Endothelial cell of umbilical vein (primary cell): ENCODE results near the gene HRH2. TPM values are rescaled to one million over a fixed set of nuclear protein-coding genes. Genes with fewer than 3 reads are reported as not detected.

Source experiments
- BruUV-seq: library from RNA; stranded (reverse); fragments of 400-500 nt; replicated peaks from 2 replicates; lab custom pipeline; 2021; lab: Mats Ljungman, UMichigan
- CTCF ChIA-PET: fragments of 300-600, 350-600 bp; sonication (Branson Sonifier 250); formaldehyde crosslinking; loops from one replicate; lab custom pipeline; 2021; ENCODE audit warnings: antibody characterized with exemption, inconsistent platforms; lab: Charles Lee
- POLR2A ChIA-PET: fragments of 300-600, 350-600 bp; sonication (Branson Sonifier 250); formaldehyde crosslinking; loops from one replicate; lab custom pipeline; 2021; ENCODE audit warnings: antibody characterized with exemption, inconsistent platforms; lab: Charles Lee
- DNase-seq: peaks from one replicate; pipeline ENCODE4 v3.0.0-alpha.2; 2011; ENCODE audit warnings: low read depth, low spot score
- FAIRE-seq: peaks from 2 replicates; lab custom pipeline; 2011; peaks lifted over from hg19 to GRCh38; lab: Jason Lieb, UNC
- H2AFZ ChIP-seq: 2 replicates; pipeline ENCODE4 v1.6.0; 2012; ENCODE audit warnings: low read depth, low read length, control low read depth, inconsistent platforms
- H3K27ac ChIP-seq: 2 replicates; pipeline ENCODE4 v1.5.1; 2011; ENCODE audit warnings: low read depth, mild to moderate bottlenecking, control low read depth, low read length, moderate library complexity; ENCODE audit not compliant: insufficient read depth
- H3K27me3 ChIP-seq, 2 experiments: 2 replicates each; pipeline versions ENCODE4 v1.6.0 to v1.6.1; 2011; ENCODE audit warnings: low read length in 2 of 2, mixed read lengths in 1 of 2; ENCODE audit not compliant: control insufficient read depth in 2 of 2, insufficient read depth in 2 of 2
- H3K36me3 ChIP-seq, 2 experiments: 2 replicates in 1 of 2; 3 replicates in 1 of 2; pipeline ENCODE4 v1.5.1; 2011; ENCODE audit warnings: low read length in 2 of 2, mild to moderate bottlenecking in 1 of 2, moderate library complexity in 1 of 2; ENCODE audit not compliant: control insufficient read depth in 2 of 2, insufficient read depth in 2 of 2; ENCODE audit errors: extremely low read depth in 1 of 2
- H3K4me1 ChIP-seq: 3 replicates; pipeline ENCODE4 v1.5.1; 2011; ENCODE audit warnings: mild to moderate bottlenecking, low read length; ENCODE audit not compliant: control insufficient read depth, insufficient read depth; ENCODE audit errors: extremely low read depth
- H3K4me2 ChIP-seq: 2 replicates; pipeline ENCODE4 v1.6.1; 2011; ENCODE audit warnings: low read length, control low read depth, mixed read lengths; ENCODE audit not compliant: insufficient read depth
- H3K4me3 ChIP-seq, 3 experiments: fragments of 200-600 bp in 1 of 3; sonication (generic), shearing (Covaris generic) in 1 of 3; replicated peaks in 1 of 3; 2 replicates each; pipeline ENCODE4 v1.5.1; 2011 to 2016; ENCODE audit warnings: control low read depth in 3 of 3, low read length in 3 of 3, mild to moderate bottlenecking in 2 of 3, inconsistent platforms in 1 of 3, low read depth in 1 of 3, moderate library complexity in 1 of 3; ENCODE audit not compliant: insufficient read depth in 1 of 3
- H3K79me2 ChIP-seq: 2 replicates; pipeline ENCODE4 v1.6.0; 2012; ENCODE audit warnings: low read length, inconsistent platforms; ENCODE audit not compliant: control insufficient read depth, insufficient read depth
- H3K9ac ChIP-seq: replicated peaks from 2 replicates; pipeline ENCODE3; 2011; ENCODE audit warnings: low read length, control low read depth; ENCODE audit not compliant: insufficient read depth; ENCODE audit errors: extremely low read depth
- H3K9me1 ChIP-seq: replicated peaks from 3 replicates; pipeline ENCODE4 v1.6.0; 2011; ENCODE audit warnings: mild to moderate bottlenecking, low read length; ENCODE audit not compliant: control insufficient read depth, insufficient read depth; ENCODE audit errors: extremely low read depth
- H3K9me3 ChIP-seq: replicated peaks from 2 replicates; pipeline ENCODE4 v1.5.1; 2012; ENCODE audit warnings: low read length, inconsistent platforms; ENCODE audit not compliant: control insufficient read depth, insufficient read depth
- H4K20me1 ChIP-seq: replicated peaks from 2 replicates; pipeline ENCODE3; 2011; ENCODE audit warnings: mild to moderate bottlenecking, low read length; ENCODE audit not compliant: control insufficient read depth, insufficient read depth; ENCODE audit errors: extremely low read depth
- CTCF ChIP-seq, 2 donors: IDR thresholded peaks; 1 replicate in 1 of 2; 2 replicates in 1 of 2; pipeline ENCODE4 v1.5.1; 2011; ENCODE audit warnings: low read length in 2 of 2, mild to moderate bottlenecking in 2 of 2, moderate library complexity in 2 of 2, control low read depth in 1 of 2, inconsistent platforms in 1 of 2, low read depth in 1 of 2; ENCODE audit not compliant: insufficient read depth in 1 of 2; ENCODE audit errors: extremely low read depth in 1 of 2
- EZH2 ChIP-seq: IDR thresholded peaks from 2 replicates; pipeline ENCODE4 v1.6.1; 2012; ENCODE audit warnings: borderline replicate concordance, low read depth, mild to moderate bottlenecking, moderate library complexity, low read length, inconsistent platforms; ENCODE audit not compliant: severe bottlenecking
- FOS ChIP-seq: IDR thresholded peaks from 2 replicates; pipeline ENCODE4 v1.6.1; 2011; ENCODE audit warnings: mild to moderate bottlenecking, low read length, moderate library complexity, borderline replicate concordance; ENCODE audit not compliant: insufficient read depth
- GATA2 ChIP-seq: IDR thresholded peaks from 2 replicates; pipeline ENCODE4 v1.7.0; 2011; ENCODE audit warnings: low read depth, mild to moderate bottlenecking, moderate library complexity, mixed read lengths, low read length; ENCODE audit not compliant: insufficient read length, insufficient read depth
- JUN ChIP-seq: IDR thresholded peaks from 2 replicates; pipeline ENCODE4 v1.6.1; 2011; ENCODE audit warnings: borderline replicate concordance, low read depth; ENCODE audit not compliant: insufficient read length, insufficient read depth
- MAX ChIP-seq: IDR thresholded peaks from 2 replicates; pipeline ENCODE4 v1.6.1; 2011; ENCODE audit not compliant: insufficient read depth, insufficient read length
- MYC ChIP-seq: IDR thresholded peaks from one replicate; pipeline ENCODE4 v1.6.1; 2011; ENCODE audit warnings: mild to moderate bottlenecking, low read depth, low read length
- POLR2A ChIP-seq: IDR thresholded peaks from 2 replicates; pipeline ENCODE4 v1.6.1; 2012; ENCODE audit warnings: low read depth, mild to moderate bottlenecking, control low read depth, low read length
- POLR2AphosphoS5 ChIP-seq: IDR thresholded peaks from 2 replicates; pipeline ENCODE4 v1.6.1; 2012; ENCODE audit warnings: low read depth, mild to moderate bottlenecking, control low read depth, low read length, moderate library complexity; ENCODE audit not compliant: insufficient read depth
- dilution Hi-C: fragments of 300-500 bp; cut with MboI; formaldehyde crosslinking; loops from one replicate; pipeline ENCODE4 v1.15.0; 2019; ENCODE audit warnings: low sequenced_read_pairs; ENCODE audit not compliant: extremely low pct_ligation_motif_present
- intact Hi-C: fragments of 100-400 bp; cut with micrococcal nuclease; formaldehyde crosslinking; loops from one replicate; pipeline ENCODE4 v1.10.0; 2022
- polyA plus RNA-seq, 4 experiments: library from polyadenylated mRNA; depleted of rRNA in 3 of 4; stranded (reverse) in 3 of 4; unstranded in 1 of 4; fragments of >200 nt; gene quantifications; 2 replicates each; pipeline versions ENCODE4 v1.2.1 to v1.2.3, GENCODE V29; 2011 to 2012; ENCODE audit warnings: missing spikeins in 1 of 4
- total RNA-seq: library from RNA; stranded (reverse); gene quantifications from 2 replicates; pipeline ENCODE4 v1.2.3, GENCODE V29; 2021

Gene HRH2
- total and polyA plus RNA-seq, 2 donors (not counting 3 experiments of a cell fraction or from before 2014, with no cell fraction given) = not detected

- H3K9ac ChIP-seq = no peak overlapping the region
- no peaks in the 10 kb centered on the region for H3K27me3 ChIP-seq
- H3K9me3 ChIP-seq = no peaks in the 10 kb centered on the region
- no peak overlapping the region for H3K27ac ChIP-seq
- intact Hi-C loops (no loop called here), dilution Hi-C loops (no loop called here)
- H3K4me3 ChIP-seq = no peak overlapping the region
- no peaks in the 10 kb centered on the region for H3K79me2 ChIP-seq
- H3K9me1 ChIP-seq = no peaks in the 10 kb centered on the region
- no peak overlapping the region for H3K4me2 ChIP-seq
- TF ChIP-seq EZH2 (no peak), POLR2AphosphoS5 (no peak), JUN (no peak), POLR2A (no peak), CTCF (IDR thresholded peaks at IDR 0.05; ENCODE audit: extremely low read depth in 1 of 2, insufficient read depth in 1 of 2, low read depth in 1 of 2, low read length in 2 of 2) (no peak), GATA2 (no peak), FOS (no peak), MYC (no peak), MAX (no peak)
- H3K4me1 ChIP-seq = no peaks in the 10 kb centered on the region
- no peaks in the 10 kb centered on the region for H3K36me3 ChIP-seq
- H2AFZ ChIP-seq = no peak overlapping the region
- ChIA-PET POLR2A (no interaction called here), CTCF (interaction anchor here (0.6 kb wide), 1 partner anchor 9 kb away, joined by 3 read pairs; no protein-coding TSS in a partner anchor)
- DNase-seq (no peak), FAIRE-seq (no peak)
- H4K20me1 ChIP-seq = no peaks in the 10 kb centered on the region
- no TSS peak for BruUV-seq
Measured at GRCh38 chr5:175738126-175738525, 80.3 kb downstream of the HRH2 start.
